ENCODE results near the gene SPANXC. TPM values are rescaled to one million over a fixed set of nuclear protein-coding genes. Genes with fewer than 3 reads are reported as not detected.

The SPANXC gene
- total and polyA plus RNA-seq, 2 of the 4 experiments (the other 2 are of a cell fraction), result not detected

DNA sequence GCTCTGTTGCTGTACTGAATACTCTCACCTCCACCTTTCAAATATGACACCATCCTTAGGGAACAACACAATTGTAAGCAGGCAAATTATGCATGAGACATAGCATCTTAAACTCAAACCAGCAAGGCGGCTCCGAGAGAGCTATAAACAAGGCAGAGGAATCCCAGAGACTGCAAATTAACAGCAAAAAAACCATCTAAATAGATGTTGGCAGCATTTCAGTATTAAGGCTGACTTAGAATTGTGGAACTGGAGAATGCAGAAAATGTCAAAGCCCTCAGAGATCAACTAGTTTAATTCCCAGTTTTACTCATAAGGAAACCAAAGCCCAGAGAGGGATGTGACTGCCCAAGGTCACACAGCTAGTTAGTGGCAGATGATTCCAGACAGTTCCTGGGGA, 37.2 kb upstream of the SPANXC start:
- no peak overlapping the region for H3K4me3 ChIP-seq (ENCODE audit: insufficient read depth, low read depth, low read length)
- no peak overlapping the region for H3K18ac ChIP-seq (ENCODE audit: low read depth, low read length)
- H3K36me3 ChIP-seq (ENCODE audit: control insufficient read depth, insufficient read depth, low read length), result no peaks in the 10 kb centered on the region
- no peaks in the 10 kb centered on the region for H3K9me1 ChIP-seq (ENCODE audit: insufficient read depth, low read length)
- ChIA-PET CTCF (interaction anchor here (1.5 to 1.6 kb wide), 2 partner anchors 10 to 461 kb away, joined by 3 to 4 read pairs; no protein-coding TSS in a partner anchor), POLR2A (ENCODE audit: unreplicated experiment) (no interaction called here)
- peak; percentile 42; the same call in 1 of the 2 replicates for ATAC-seq (ENCODE audit: low read depth)
- intact Hi-C loops (cut with micrococcal nuclease), result loop anchor here (5.0 kb wide), 1 partner anchor 102 kb away; the partner anchor contains the start of gene LDOC1
- H4K8ac ChIP-seq (ENCODE audit: low read depth in 2 of 2, low read length in 2 of 2), result no peak overlapping the region
- TF ChIP-seq CEBPB (IDR thresholded peaks at IDR 0.05; ENCODE audit: low read depth, low read length) (no peak), RCOR1 (IDR thresholded peaks at IDR 0.05; ENCODE audit: insufficient replicate concordance, low read length) (no peak), SMC3 (IDR thresholded peaks at IDR 0.05; ENCODE audit: low read depth, low read length) (no peak), RFX5 (IDR thresholded peaks at IDR 0.05; ENCODE audit: low read depth, low read length) (no peak), RAD21 (IDR thresholded peaks at IDR 0.05; ENCODE audit: low read length) (no peak), POLR2A (IDR thresholded peaks at IDR 0.05; ENCODE audit: low read depth, low read length) (no peak), FOS (IDR thresholded peaks at IDR 0.05; ENCODE audit: low read depth, low read length) (no peak), BHLHE40 (IDR thresholded peaks at IDR 0.05; ENCODE audit: low read depth, low read length) (no peak), NFE2L2 (IDR thresholded peaks at IDR 0.05; ENCODE audit: low read depth, low read length) (no peak), MAZ (IDR thresholded peaks at IDR 0.05; ENCODE audit: borderline replicate concordance, low read depth, low read length) (no peak), CHD1 (IDR thresholded peaks at IDR 0.05; ENCODE audit: low read depth, low read length) (no peak)
- TF ChIP-seq, protein P1, sequence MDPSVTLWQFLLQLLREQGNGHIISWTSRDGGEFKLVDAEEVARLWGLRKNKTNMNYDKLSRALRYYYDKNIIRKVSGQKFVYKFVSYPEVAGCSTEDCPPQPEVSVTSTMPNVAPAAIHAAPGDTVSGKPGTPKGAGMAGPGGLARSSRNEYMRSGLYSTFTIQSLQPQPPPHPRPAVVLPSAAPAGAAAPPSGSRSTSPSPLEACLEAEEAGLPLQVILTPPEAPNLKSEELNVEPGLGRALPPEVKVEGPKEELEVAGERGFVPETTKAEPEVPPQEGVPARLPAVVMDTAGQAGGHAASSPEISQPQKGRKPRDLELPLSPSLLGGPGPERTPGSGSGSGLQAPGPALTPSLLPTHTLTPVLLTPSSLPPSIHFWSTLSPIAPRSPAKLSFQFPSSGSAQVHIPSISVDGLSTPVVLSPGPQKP (IDR thresholded peaks at IDR 0.05; ENCODE audit: borderline replicate concordance, low read depth, low read length), result no peak
- TF ChIP-seq, protein P2, sequence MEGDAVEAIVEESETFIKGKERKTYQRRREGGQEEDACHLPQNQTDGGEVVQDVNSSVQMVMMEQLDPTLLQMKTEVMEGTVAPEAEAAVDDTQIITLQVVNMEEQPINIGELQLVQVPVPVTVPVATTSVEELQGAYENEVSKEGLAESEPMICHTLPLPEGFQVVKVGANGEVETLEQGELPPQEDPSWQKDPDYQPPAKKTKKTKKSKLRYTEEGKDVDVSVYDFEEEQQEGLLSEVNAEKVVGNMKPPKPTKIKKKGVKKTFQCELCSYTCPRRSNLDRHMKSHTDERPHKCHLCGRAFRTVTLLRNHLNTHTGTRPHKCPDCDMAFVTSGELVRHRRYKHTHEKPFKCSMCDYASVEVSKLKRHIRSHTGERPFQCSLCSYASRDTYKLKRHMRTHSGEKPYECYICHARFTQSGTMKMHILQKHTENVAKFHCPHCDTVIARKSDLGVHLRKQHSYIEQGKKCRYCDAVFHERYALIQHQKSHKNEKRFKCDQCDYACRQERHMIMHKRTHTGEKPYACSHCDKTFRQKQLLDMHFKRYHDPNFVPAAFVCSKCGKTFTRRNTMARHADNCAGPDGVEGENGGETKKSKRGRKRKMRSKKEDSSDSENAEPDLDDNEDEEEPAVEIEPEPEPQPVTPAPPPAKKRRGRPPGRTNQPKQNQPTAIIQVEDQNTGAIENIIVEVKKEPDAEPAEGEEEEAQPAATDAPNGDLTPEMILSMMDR (conservative IDR thresholded peaks at IDR 0.05; ENCODE audit: low read depth, low read length), result no peak
- TF ChIP-seq, protein P3, sequence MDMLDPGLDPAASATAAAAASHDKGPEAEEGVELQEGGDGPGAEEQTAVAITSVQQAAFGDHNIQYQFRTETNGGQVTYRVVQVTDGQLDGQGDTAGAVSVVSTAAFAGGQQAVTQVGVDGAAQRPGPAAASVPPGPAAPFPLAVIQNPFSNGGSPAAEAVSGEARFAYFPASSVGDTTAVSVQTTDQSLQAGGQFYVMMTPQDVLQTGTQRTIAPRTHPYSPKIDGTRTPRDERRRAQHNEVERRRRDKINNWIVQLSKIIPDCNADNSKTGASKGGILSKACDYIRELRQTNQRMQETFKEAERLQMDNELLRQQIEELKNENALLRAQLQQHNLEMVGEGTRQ (IDR thresholded peaks at IDR 0.05; ENCODE audit: low read depth, low read length), result no peak
- H2AK5ac ChIP-seq (ENCODE audit: low read depth, low read length), result no peak overlapping the region
- H2BK20ac ChIP-seq (ENCODE audit: low read depth, low read length), result 0 out of 2 replicates have a peak overlapping the region, but pooled peaks have one; percentile 42
- no peaks in the 10 kb centered on the region for H3K79me1 ChIP-seq (ENCODE audit: low read depth in 1 of 2, low read length in 2 of 2)
- H3K4me2 ChIP-seq (ENCODE audit: low read depth, low read length), result no peak overlapping the region
- H2BK120ac ChIP-seq (ENCODE audit: low read depth, low read length), result no peak overlapping the region
- no peak overlapping the region for H2AK9ac ChIP-seq (replicated peaks; ENCODE audit: low read depth, low read length, poor library complexity)
- in situ Hi-C loops (cut with MboI; ENCODE audit: low sequenced_read_pairs), result loop anchor here (25.0 kb wide), 1 partner anchor 367 kb away; no protein-coding TSS in a partner anchor
- dilution Hi-C loops (cut with HindIII; ENCODE audit: low sequenced_read_pairs, unreplicated experiment), result no loop called here
- H3K27ac ChIP-seq (ENCODE audit: insufficient read depth, low read length), result no peak overlapping the region
- H3K14ac ChIP-seq (replicated peaks; ENCODE audit: low read depth, low read length), result no peak overlapping the region
- no peak overlapping the region for H3K4ac ChIP-seq (ENCODE audit: low read depth, low read length)
- DNase-seq, result peak; percentile 17
- no peaks in the 10 kb centered on the region for H3K27me3 ChIP-seq (ENCODE audit: control insufficient read depth, insufficient read depth, low read length)
- no peak overlapping the region for H2BK5ac ChIP-seq (ENCODE audit: low read depth, low read length, poor library complexity, severe bottlenecking)
- no peak overlapping the region for H4K5ac ChIP-seq (ENCODE audit: low read depth, low read length)
- H4K91ac ChIP-seq (ENCODE audit: insufficient read depth, low read depth, low read length), result no peak overlapping the region
- no peak overlapping the region for H3K23ac ChIP-seq (ENCODE audit: low read depth, low read length)
- H3K9ac ChIP-seq (ENCODE audit: low read depth, low read length), result no peak overlapping the region
- H2BK15ac ChIP-seq (ENCODE audit: low read depth, low read length), result no peak overlapping the region
- BruUV-seq (replicated peaks), result no TSS peak
- H3K56ac ChIP-seq (ENCODE audit: extremely low read depth, insufficient read depth, low read length), result no peak overlapping the region
- no peaks in the 10 kb centered on the region for H4K20me1 ChIP-seq (ENCODE audit: insufficient read depth, low read length)
- no peaks in the 10 kb centered on the region for H3K9me3 ChIP-seq (ENCODE audit: control insufficient read depth, insufficient read depth, low read length)
- H2AFZ ChIP-seq (replicated peaks; ENCODE audit: low read length, poor library complexity), result peak overlapping the region; percentile 10
- no CpG with 5 or more reads among the region's 2 CpGs for WGBS, 2 experiments (ENCODE audit: extremely low coverage in 2 of 2, insufficient read length in 1 of 2)
- no peaks in the 10 kb centered on the region; the same call in 1 of the 2 replicates for H3K4me1 ChIP-seq (ENCODE audit: control insufficient read depth, insufficient read depth, low read length)
